HL-60/S4 (cell line): ENCODE results near the gene ANKRD39.

ENCODE experiments used
- in situ Hi-C: fragments of 300-500 bp; cut with MboI; formaldehyde crosslinking; loops from 2 replicates; pipeline ENCODE4 v1.14.3; 2022; ENCODE audit warnings: low sequenced_read_pairs

ANKRD39 gene

DNA sequence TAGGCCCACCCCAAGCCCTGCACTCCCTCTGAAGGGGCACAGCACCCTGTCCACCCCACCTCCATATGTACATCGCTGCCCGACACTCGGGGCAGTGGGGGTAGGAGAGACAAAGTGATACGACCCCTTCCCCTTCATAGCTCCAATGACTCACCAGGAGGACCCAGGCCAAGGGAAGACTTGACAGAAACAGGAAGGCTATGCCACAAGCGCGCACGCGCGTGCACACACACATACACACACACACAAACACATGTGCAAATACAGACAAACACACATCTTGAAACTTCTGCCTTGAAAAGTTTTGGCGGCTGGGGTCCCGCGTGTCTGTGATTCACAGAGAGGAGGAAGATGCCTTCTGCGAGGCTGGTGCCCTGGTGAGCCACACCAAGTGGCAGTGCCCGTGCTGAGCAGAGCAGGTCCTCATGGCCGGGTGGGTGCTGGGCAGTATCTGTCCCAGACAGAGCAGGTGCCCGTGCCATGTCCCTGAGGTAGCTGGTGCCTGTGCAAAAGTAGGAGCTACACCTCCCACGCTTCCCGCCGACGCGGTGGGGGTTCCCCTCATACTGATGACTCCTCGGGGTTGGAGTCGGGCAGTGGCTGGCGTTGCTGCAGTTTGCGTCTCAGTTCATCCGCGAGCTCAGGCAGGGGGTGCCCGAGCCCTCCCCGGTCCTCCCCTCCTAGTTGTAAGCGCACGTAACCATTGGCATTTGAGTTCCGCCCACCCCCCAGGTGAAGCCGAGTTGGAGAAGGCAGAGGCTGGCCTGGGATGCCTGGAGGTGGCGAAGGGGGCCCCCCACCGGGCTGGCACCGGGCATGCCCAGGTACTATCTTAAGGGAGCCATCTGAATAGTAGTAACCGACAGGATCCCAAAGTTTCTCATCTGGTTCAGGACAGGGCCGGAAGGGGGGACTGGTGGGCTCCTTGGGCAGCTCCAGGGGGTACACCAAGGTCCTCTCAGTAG is 2.5 kb upstream of the ANKRD39 start:
- in situ Hi-C loops, result loop anchor here (25.0 kb wide), 1 partner anchor 252 kb away; the partner anchor contains the start of gene ANKRD36

- in situ Hi-C loops, result loop anchor here (5.0 to 25.0 kb wide), 2 partner anchors 93 to 253 kb away; partner anchors contain the start of gene ANKRD36
These were observed 1.9 kb upstream of the ANKRD39 start for GRCh38 chr2:96859681-96860064.

- in situ Hi-C loops, result loop anchor here (5.0 to 25.0 kb wide), 2 partner anchors 93 to 253 kb away; partner anchors contain the start of gene ANKRD36
These were observed 1.4 kb upstream of the ANKRD39 start for GRCh38 chr2:96859099-96859649.

DNA sequence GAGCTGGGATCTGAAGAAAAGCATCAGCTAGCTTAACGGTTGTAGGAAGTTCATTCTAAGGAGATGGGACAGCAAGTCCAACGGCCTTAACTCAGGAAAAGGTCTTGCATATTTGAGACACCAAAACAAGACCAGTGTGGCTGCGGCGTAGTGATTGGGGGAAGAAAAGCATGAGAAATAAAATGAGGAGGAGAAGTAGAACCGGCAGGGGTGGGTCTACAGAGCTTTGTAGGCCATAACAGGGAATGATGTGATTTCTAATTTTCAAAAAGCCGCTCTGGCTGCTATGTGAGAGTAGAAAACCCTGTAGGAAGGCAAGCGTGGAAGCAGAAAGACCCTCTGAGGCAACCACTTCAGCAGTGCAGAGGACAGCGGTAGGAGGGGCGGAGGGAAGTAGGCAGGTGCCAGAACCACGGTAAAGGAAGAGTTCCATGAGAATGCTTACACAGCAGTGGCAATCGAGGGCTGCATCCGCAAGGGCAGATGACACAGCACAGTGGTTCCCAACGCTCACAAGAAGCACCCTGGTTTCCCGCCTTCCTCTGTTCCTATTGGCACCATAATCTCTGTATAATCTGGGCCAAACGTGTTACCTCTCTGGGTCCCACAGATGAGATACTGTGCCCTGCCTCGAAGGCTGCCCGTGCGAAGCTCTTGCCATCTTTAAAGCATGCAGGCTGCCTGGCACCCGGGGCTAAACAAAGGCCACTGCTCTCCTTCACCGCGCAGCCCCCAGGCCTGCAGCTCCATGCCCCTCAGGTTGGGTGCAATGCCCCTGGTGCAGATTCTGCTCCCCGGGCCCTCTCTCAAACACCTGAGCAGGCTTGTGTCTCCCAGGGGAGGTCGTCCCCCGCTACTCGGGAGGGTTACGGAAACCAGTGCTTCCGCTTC is 795 bp downstream of the ANKRD39 start:
- in situ Hi-C loops, result loop anchor here (5.0 to 25.0 kb wide), 2 partner anchors 95 to 255 kb away; partner anchors contain the start of gene ANKRD36

- in situ Hi-C loops, result loop anchor here (25.0 kb wide), 1 partner anchor 259 kb away; the partner anchor contains the start of gene ANKRD36
These were observed 4.5 kb downstream of the ANKRD39 start for GRCh38 chr2:96853321-96853720.

DNA sequence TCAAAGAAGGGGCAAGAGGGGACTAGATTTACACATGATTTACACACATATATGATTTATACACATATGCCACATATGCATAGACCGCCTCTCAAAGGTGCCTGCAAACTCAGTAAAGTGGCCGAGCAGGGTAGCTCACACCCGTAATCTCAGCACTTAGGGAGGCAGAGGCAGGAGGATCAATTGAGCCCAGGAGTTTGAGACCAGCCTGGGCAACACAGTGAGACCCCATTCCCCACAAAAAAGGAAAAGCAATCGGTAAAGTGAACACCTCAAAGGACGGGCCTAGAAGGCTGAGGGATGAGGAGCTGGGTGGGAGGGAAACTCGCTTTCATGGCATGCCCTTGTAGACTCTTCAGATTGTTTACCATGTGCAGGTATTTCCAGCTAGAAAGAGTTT is 5.1 kb downstream of the ANKRD39 start:
- in situ Hi-C loops, result loop anchor here (25.0 kb wide), 1 partner anchor 260 kb away; the partner anchor contains the start of gene ANKRD36

DNA sequence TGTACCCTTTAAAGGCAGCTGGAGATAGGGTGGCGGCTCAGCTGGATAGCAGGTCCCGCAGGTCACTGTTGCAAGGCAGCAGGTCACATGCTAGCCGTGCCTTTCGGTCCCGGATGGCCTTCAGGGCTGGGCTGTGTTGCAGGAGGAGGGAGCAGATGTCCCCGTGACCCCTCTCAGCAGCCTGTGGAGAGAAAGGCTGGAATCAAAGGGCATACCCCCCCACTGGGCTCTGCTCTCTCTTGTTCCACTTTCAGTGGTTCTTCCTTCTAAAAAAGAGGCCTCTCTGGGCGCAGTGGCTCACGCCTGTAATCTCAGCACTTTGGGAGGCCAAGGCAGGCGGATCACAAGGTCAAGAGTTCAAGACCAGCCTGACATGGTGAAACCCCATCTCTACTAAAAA is 9.6 kb downstream of the ANKRD39 start:
- in situ Hi-C loops, result no loop called here

- in situ Hi-C loops, result no loop called here
These were observed 10.2 kb downstream of the ANKRD39 start for GRCh38 chr2:96847586-96847985.

DNA sequence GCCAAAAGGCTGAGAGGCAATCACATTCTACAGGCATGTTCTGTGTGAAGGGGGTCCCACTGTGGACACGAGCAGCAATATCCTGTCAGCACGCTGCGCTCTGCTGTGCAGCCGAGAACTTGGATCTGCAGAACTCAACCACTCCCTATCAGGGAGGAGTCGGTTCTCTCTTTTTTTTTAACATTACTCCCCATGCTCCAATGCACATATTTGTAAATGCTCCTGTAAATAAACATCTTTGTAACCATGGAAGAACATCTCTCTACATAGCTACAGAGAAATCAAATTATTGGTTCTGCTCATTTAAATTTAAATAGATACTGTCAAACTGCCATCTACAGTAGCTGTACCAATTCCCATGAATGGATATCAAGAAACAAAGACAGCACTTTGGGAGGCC is 11.0 kb downstream of the ANKRD39 start:
- in situ Hi-C loops, result no loop called here

- in situ Hi-C loops, result no loop called here
These were observed 13.4 kb downstream of the ANKRD39 start for GRCh38 chr2:96844405-96844808.

- in situ Hi-C loops, result no loop called here
These were observed 14.1 kb downstream of the ANKRD39 start, which contains the start of gene ANKRD23 for GRCh38 chr2:96843538-96844268. TSS of gene ANKRD23 (minus strand) at chr2:96844021. CDS start at chr2:96843992, 29 bp downstream.

GRCh38 chr2:96842600-96842999 is 15.2 kb downstream of the ANKRD39 start:
- in situ Hi-C loops, result no loop called here

DNA sequence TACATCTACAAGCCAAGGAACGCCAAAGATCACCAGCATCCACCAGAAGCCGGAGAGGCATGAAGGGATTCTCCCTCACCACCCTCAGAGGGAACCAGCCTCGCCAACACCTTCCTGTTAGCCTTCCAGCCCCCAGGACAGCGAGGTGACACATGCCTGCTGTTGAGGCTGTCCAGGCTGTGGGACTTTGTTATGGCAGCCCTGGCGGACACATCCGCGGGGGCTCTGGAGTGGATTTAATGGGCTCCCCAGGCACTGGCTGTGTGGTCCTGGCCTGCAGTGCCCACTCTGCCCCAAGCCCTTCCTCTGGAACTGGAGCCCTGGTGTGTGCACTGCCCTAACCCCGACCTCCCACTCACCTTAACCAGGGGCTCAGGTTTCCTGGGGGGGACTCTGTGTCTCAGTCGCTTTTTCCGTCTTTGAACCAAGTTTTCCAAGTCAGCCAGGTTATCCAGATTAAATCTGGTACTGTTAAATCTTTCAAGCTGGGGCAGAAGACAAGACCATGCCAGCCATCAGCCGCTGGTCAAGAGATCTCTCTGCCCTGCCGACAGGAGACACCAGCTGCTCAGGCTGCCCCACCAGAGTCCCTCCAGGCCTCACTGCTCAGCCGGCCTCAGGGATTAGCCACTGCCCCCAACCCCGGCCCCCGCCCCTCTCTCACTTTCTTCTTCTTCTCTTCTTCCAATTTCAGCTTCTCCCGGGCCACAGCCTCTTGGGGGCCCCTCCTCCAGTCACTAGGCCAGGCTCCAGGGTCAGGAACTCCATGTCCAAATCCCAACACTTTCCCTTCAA is 15.9 kb downstream of the ANKRD39 start:
- in situ Hi-C loops, result no loop called here

- in situ Hi-C loops, result no loop called here
These were observed 17.7 kb downstream of the ANKRD39 start for GRCh38 chr2:96839875-96840850.

DNA sequence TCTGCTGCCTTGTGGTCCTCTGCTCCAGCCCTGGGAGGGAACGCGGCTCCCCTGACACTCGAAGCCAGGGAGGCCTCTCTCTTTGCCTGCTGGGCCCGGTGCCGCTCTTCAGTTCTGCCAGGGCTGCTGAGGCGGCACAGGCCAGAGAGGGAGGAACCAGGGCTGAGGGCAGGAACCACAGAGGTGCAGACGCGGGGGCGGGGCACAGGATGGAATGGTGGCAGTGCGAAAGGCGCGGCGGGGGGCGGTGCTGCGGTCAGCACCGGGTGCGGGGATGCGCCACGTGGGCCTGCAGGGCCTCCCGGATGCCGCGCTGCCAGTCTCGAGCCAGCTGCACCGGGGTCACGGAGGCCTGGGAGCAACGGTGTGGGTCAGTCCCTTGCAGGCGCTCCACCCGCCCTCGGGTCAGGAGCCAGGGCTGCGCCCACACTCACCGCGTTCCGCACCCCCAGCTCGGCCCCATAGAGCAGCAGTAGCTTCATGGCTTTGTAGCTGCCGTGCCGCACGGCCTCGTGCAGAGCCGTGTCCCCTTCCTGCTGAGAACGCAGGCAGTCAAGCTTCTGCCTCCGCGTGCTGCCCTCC is 18.4 kb downstream of the ANKRD39 start:
- in situ Hi-C loops, result no loop called here

DNA sequence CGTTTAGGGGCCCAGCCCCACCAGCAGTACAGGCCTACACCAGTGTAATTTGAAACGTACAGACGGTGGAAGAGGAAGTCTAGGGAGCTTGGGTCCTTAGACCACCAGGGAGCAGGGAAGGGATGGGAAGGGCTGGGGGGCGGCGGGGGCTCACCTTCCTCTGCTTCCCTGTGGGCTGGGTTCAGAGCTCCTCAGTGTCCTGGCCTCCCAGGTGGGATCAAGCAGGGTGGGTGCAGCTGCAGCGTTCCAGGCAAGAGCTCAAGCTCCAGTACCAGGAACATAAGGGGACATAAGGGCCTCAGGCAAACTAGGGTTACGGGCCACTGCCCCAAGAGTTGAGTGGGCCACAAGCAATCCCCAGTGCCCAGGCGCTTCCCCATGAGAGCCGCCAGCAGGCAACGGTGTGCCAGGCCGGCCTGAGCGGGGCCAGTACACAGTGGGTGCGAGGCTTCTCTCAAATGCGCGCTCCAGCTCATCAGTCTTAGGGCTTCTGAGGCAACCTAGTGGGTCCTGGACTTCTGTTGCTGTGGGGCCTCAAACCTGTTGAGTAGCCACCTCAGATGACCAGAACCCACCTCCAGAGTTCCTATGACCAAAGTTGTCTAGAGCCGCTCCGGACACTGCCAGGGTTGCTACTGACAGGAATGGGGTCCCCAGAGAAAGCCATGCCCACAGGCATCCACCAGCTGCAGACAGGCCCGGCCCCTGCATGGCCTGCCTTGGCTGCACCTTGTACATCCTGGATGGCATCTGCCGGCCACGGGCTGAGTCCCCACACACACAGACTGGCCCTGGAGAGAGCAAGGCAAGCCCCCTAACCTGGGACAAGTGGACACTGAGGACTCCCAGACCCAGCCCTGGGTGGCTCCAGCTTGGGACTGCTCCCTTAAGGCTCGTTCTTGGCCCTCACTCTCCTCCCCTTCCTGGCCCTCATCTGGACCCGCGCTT is 19.2 kb downstream of the ANKRD39 start:
- in situ Hi-C loops, result no loop called here

DNA sequence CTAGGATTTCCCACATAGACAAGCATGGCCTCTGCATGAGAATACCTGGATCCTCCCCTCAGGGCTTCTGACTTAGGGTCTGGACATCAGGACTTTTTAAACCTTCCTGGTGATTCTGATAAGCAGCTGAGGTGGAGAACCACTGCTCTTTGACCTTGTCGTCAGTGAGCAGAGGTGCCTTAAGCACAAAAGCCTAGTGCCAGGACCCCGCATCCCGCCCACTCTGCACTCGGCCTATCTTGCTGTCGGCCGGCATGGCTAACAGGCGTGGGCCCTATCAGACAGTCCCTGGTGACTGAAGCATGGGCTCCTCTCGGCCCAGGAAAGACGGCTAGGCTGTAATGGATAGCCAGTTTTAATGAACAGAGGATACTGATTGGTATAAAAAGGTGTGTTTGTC is 20.2 kb downstream of the ANKRD39 start:
- in situ Hi-C loops, result no loop called here
